WERI-Rb-1 (cell line): ENCODE results near the gene FLCN.
A peak's percentile ranks its signal among the peaks of the same experiment; 100 is the strongest.

ENCODE experiments used
- DNase-seq: peaks from one replicate; pipeline ENCODE4 v3.0.0-alpha.2; 2020
- H3K27ac ChIP-seq: fragments of 250-450 bp; sonication (Bioruptor Pico); 2 replicates; pipeline ENCODE4 v1.5.1; 2020; ENCODE audit warnings: mild to moderate bottlenecking, moderate library complexity
- H3K27me3 ChIP-seq: fragments of 250-450 bp; sonication (Bioruptor Pico); 2 replicates; pipeline ENCODE4 v1.5.1; 2021; ENCODE audit warnings: mild to moderate bottlenecking, low read depth, moderate library complexity; ENCODE audit not compliant: insufficient read depth, severe bottlenecking
- H3K36me3 ChIP-seq: fragments of 250-450 bp; sonication (Bioruptor Pico); 2 replicates; pipeline ENCODE4 v1.5.1; 2020; ENCODE audit warnings: mild to moderate bottlenecking, moderate library complexity
- H3K4me3 ChIP-seq: 2 replicates; pipeline ENCODE4 v1.5.1; 2011; ENCODE audit warnings: low read depth, mild to moderate bottlenecking, control low read depth, low read length
- H3K9me3 ChIP-seq: fragments of 250-450 bp; sonication (Bioruptor Pico); 2 replicates; pipeline ENCODE4 v1.5.1; 2021; ENCODE audit warnings: mild to moderate bottlenecking, moderate library complexity; ENCODE audit not compliant: severe bottlenecking
- TF ChIP-seq, protein P1 (sequence below): IDR thresholded peaks from 2 replicates; pipeline ENCODE4 v1.5.1; 2011; ENCODE audit warnings: low read depth, mild to moderate bottlenecking, control low read depth, inconsistent platforms, low read length

The FLCN gene

DNA sequence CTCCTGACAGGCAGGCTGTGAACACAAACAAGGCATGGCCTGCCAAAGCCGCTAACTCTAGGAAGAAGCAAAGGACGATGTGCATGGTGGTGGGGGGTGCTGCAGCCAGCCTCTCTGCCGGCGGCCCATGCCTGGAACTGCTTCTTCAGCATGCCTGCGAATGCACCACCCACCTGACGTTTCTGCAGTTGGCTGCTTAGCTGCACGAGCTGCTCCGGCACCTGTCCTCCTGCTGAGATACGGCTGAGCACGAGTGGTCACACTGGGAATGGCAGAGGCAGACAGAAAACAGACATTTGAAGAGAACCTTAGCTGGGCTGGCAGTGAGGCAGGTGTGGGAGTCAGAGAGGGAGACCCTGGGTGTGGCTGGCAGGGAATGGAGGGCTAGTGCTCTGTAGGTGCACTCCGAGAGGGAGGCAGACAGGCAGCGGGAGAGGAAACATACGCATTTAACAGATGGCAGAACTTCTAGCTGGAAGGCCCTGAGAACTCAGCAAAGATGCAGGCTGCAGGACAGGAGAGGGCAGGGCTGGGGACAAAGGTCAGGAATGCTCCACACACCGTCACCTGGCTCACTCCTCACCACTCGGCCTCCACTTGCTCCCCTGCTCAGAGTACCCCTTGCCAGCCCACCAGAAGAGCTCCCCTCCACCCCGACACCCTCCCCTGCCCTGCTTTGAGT lies 5.2 kb downstream of the FLCN start:
- Histone ChIP-seq H3K27ac (no peak overlapping the region), H3K27me3 (no peaks in the 10 kb centered on the region), H3K36me3 (peaks cover 58% of the 10 kb centered on the region), H3K4me3 (no peak overlapping the region), H3K9me3 (no peaks in the 10 kb centered on the region)
- DNase-seq, result no peak
- TF ChIP-seq, protein P1, sequence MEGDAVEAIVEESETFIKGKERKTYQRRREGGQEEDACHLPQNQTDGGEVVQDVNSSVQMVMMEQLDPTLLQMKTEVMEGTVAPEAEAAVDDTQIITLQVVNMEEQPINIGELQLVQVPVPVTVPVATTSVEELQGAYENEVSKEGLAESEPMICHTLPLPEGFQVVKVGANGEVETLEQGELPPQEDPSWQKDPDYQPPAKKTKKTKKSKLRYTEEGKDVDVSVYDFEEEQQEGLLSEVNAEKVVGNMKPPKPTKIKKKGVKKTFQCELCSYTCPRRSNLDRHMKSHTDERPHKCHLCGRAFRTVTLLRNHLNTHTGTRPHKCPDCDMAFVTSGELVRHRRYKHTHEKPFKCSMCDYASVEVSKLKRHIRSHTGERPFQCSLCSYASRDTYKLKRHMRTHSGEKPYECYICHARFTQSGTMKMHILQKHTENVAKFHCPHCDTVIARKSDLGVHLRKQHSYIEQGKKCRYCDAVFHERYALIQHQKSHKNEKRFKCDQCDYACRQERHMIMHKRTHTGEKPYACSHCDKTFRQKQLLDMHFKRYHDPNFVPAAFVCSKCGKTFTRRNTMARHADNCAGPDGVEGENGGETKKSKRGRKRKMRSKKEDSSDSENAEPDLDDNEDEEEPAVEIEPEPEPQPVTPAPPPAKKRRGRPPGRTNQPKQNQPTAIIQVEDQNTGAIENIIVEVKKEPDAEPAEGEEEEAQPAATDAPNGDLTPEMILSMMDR, result no peak

DNA sequence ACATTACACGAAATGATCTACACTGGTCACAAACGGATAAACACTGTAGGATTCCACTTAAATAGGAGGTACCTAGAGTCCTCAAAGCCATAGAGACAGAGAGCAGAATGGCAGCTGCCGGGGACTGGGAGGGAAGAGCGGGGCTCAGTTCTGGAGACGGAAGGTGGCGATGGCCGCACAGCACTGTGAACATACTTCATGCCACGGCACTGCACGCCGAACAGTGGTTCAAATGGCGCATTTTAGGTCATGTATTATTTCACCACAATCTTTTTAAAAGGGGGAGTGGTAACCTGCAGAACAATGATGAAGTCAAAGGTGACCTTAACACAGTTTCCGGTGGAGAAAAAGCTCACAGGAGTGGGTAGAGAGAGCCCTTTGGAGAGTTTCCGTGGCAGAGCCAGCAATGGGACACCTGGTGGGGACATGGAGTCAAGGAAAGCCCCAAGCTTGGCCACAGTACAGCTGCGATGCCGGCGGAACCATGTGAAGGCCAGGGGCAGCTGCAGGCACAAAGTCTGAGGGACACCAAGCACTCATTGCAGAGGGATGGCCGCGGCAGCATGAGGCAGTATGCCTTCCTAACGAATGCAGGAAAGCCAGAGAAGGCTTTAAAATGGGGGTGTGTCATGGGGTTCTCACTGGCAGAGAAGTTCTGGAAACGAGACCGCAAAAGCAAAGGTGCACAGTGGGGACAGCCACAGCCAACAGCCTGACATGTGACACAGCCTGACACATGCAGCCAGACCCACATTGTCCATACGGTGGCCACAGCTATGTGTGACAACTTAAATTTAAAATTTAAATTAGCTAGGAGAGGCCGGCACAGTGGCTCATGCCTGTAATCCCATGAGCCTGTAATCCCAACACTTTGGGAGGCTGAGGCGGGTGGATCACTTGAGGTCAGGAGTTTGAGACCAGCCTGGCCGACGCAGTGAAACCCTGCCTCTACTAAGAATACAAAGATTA lies 7.3 kb downstream of the FLCN start:
- peaks cover 77% of the 10 kb centered on the region for H3K36me3 ChIP-seq
- TF ChIP-seq, protein P1, result no peak
- no peaks in the 10 kb centered on the region for H3K9me3 ChIP-seq
- H3K27me3 ChIP-seq, result no peaks in the 10 kb centered on the region
- H3K27ac ChIP-seq, result no peak overlapping the region
- peak; percentile 31 for DNase-seq
- no peak overlapping the region for H3K4me3 ChIP-seq

DNA sequence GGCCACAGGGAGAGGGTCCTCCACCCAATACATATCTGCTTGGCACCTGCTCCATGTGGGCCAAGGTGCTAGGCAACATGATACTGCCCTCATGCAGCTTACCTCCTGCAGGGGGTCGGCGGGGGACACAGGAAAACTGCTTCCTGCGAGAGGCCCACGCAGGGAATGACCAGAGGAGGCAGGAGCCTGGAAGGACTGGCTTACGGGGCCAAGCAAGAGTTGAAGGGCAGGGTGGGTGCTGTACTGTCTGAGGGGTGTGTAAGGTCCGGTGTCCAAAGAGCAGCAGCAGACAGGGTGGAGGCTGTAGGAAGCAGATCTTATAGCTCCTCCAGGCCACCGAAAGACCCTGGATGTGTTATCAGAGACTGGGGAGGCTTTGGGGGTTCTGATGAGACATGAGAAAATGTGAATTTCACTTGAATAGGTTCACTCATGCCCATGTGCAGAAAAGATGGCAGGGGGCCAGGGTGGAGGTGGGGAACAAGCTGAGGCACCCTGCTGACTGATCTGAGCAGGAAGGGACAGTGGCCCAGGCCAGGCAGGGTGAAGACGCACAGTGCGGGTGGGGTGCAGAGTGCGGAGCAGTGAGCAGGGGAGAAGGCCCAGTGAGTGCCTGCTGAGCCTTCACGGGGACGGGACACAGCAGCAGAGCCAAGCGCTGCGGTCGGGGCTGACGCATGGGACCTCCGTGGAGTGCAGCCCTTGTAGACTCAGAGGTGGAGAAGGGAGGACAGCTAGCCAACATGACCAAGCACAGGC lies 8.3 kb downstream of the FLCN start:
- TF ChIP-seq, protein P1, result no peak

GRCh38 chr17:17227608-17228520 lies 9.1 kb downstream of the FLCN start:
- no peak overlapping the region for H3K4me3 ChIP-seq
- DNase-seq, result no peak
- no peak overlapping the region for H3K27ac ChIP-seq
- no peaks in the 10 kb centered on the region for H3K9me3 ChIP-seq
- TF ChIP-seq, protein P1, result no peak
- no peaks in the 10 kb centered on the region for H3K27me3 ChIP-seq
- peaks cover 93% of the 10 kb centered on the region for H3K36me3 ChIP-seq

More for the DNA sequence above, 8.3 kb downstream of the FLCN start:
- Histone ChIP-seq H3K36me3 (peaks cover 87% of the 10 kb centered on the region), H3K9me3 (no peaks in the 10 kb centered on the region), H3K27me3 (no peaks in the 10 kb centered on the region), H3K27ac (no peak overlapping the region), H3K4me3 (no peak overlapping the region)
- DNase-seq, result no peak
